NCI-H1105 treated with DMSO at 0.1 percent for 48 hours (cell line): ENCODE results near the gene CYP17A1.

Experiments used
- DNase-seq: peaks from one replicate; lab custom pipeline; 2025; lab: John Stamatoyannopoulos, UW

Gene CYP17A1

GRCh38 chr10:102808380-102808779, 28.8 kb downstream of the CYP17A1 start:
- DNase-seq: no peak

GRCh38 chr10:102804382-102805055, 32.7 kb downstream of the CYP17A1 start:
- DNase-seq: no peak

- DNase-seq: no peak
Measured at GRCh38 chr10:102802920-102803534, 34.2 kb downstream of the CYP17A1 start.

- DNase-seq: no peak
Measured at GRCh38 chr10:102801978-102802377, 35.2 kb downstream of the CYP17A1 start.

GRCh38 chr10:102801496-102801895, 35.7 kb downstream of the CYP17A1 start:
- DNase-seq: no peak

DNA sequence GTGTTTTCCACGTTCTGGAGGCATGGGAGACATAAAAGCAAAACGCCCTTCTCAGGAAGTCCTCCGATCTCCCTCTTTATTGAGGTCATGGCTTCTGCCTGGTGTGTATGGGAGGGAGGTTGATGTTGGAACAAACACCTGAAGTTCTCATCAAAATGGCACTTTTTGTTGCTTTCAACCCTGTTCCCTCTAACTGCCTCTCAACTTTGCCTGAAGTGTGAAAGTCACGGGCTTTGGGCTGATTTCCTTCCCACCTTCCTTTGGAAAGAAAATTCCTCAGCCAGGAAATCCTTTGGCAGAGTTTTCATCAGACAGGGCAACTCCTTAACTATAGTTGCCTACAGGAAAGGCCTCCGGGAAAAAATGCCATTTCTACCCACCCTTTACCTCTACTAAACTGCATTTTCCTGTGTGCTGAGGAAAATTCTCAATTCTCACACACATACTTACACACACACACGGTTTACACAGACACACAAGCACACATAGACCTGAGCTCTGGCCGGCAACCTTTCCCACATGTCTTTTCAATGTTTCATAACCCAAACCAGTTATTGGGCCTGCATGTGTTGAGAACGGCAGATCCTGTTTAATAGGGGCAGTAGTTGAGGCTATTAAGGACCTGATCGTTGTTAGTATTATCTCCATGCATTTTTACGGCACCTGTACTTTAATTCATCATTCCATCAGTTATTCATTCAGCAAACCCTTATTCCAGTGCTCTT, 36.4 kb downstream of the CYP17A1 start:
- DNase-seq: no peak

- no peak for DNase-seq
Measured at GRCh38 chr10:102799691-102800471, 37.3 kb downstream of the CYP17A1 start.

DNA sequence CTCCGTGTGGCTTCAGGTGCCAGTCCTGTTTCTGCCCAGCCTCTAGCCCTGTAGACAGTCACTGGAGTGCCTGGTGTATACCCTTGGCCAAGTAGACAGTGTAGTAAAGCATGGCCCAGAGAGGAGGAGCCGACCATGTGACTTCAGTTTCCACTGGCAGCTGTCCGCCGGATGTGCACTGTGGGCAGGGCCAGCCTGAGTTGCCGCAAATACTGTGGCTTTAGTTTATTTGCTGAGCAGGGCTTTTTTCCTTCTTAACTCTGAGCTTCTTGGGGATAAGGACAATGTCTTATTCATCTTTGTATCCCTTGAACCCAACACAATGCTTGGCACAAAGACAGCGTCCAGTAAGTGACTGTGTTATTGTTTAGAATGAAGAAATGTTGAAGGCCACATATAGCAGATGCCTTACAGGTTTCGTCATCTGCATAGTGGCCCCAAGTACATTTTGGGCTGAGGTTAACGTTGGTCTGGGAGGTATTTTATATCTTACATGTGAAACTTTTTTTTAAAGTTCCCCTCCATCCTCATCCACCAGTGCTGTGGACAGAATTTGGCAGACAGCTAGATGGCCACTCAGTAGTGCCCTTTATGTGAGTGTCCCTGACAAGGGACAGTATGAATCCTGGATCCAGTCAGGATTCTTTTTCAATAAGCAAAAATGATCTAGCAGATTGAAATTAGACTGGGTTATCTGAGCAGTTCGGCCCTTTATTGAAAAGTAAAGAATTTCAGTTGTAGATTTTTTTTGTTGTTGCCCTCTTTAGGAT, 40.6 kb downstream of the CYP17A1 start:
- DNase-seq: no peak

DNA sequence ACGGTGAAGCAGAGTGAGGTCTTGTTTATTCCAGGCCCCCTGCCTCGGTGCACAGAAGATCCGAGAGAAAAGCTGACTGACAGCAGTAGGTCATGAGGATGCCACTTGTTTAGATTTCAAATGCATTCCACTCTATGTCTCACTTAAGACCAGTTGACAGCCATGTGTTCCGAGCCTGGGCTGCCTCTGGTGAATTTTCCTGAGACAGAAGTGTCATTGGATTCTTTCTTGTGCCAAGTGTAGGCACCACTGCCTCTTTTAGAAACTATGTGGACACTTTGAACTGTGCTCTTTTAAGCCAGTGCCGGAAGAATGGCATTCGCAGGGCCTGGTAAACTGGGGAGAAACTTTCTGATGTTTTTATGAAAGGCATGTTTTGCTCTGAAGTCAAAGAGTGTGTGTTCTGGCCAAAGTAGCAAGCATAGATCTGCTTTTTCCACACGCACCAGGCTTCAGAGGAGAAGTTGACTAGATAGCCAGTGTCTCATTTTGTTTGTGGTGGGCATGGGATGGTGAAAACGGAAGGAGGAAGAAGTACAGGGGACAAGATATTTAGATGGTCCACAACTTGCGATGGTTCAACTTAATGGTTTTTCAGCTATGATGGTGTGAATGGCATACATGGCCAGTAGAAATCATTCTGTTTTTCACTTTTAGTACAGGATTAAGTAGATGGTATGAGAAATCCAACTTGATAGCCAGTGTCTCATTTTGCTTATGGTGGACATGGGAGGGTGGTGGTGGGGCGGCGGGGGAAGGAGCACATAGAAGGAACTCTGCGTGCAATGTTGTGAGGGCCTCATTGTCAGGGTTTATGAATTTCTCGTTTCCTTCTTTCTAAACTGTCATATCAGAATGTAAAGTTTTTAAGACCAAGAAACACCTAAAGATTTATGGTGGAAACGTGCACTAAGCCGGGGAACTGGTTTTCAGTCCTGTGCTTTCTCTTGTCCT, 41.5 kb downstream of the CYP17A1 start:
- no peak for DNase-seq

GRCh38 chr10:102791754-102792395, 45.3 kb downstream of the CYP17A1 start:
- DNase-seq: no peak

GRCh38 chr10:102785818-102786217, 51.4 kb downstream of the CYP17A1 start:
- DNase-seq: no peak

DNA sequence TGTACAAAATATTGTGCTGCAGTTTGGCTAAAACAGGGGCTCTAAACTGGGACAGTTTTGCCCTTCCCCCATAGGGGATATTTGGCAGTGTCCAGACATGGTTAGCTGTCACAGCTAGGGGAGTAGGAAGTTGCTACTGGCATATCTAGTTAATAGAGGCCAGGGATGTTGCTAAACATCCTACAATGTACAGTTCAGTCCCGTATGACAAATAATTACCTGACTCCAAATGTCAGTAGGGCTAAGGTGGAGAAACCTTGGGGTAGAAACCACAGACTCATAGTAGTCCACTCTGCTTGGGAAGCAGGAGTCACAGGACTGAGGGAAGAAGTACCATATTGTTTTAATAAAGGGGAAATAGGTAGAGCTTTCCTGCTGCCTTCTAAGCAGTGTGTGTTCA, 53.6 kb downstream of the CYP17A1 start:
- DNase-seq: no peak

DNA sequence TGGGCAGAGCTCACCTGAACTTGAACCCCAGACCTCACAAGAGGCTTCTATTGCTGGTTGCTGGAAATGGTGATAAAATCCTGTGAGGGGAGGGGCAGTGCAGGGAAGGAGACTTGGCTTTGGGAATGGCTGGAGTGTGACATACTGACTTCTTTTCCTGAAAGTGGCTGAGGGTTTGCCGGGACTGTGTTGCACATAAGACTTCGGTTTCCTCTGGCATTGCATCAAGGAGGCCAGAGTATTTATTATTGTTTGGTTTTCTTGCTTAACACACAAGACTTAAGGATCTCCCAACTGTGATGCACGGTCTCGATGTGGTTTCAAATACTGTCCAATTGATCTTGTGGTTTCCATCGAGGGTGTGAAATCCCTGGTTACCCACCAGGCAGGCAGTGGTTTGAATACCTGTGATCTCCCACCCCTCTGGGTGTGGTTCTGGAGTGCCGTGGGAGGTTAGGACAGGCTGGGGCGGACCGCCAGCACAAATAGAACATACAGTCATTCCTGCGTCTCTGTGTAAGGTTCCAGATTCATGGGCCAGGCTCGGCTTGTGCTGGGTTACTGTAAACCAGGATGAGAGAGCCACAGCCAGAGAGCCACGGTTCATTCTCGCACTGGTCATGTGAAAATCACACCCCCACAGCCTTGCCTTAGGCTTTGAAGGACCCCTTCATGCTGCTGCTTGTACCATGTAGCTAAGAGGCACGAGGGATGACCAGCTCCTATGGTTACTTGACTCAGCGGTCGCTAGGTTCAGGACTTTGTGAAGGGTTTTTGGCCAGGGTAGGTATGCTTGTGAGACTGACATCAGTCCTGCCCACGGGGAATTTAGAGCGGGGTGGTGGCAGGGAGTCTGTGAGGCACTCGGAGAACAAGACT, 54.3 kb downstream of the CYP17A1 start:
- no peak for DNase-seq

GRCh38 chr10:102781921-102782557, 55.2 kb downstream of the CYP17A1 start:
- no peak for DNase-seq

DNA sequence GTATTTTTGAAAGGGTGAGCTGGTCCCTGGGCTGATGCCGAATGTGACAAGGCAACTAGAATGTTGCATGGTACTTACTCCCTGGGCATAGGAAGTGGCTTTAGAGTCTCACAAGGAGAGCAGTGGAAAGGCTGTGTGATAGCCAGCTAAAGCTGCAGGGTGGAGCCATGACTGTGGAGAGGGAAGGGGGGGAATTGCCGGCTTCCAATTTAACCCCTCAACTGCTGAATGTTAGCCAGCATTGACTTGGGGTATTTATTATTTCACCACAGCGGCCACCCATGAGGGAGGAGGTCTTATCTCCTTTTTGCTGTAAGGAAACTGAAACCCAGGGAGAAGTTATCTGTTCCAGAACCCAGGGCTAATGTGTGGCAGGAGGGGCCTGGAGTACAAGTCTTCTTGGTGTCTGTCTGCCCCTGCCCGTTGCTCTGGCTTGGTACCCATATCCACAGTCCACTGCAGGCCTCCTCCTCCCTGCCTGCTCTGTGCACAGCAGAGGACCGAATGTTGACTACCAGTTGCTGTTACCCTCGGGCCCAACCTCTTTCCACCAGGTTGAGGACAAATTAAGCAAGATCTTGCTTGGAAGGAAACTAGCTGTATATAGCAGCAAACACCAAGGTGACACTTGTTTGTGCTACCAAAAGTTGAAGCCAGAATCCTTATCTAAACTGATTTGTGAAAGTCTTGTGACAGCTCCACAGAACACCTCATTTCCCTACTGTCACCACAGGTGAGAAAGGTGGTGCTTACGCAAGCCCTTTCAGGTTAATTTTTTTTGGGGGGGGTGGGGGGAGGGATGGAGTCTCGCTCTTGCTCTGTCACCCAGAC, 55.9 kb downstream of the CYP17A1 start:
- no peak for DNase-seq
